Activated CD4-positive, alpha-beta T cell treated with anti-CD3 and anti-CD28 coated beads for 36 hours (primary cell): ENCODE measurements around the gene DISP3. TPM values are rescaled to one million over a fixed set of nuclear protein-coding genes. Genes with fewer than 3 reads are reported as not detected.

Source experiments
- ATAC-seq: fragments of 200-7000 bp; cut with Tn5 transposase; one replicate; pipeline ENCODE4 v1.10.0; 2021; ENCODE audit warnings: mild to moderate bottlenecking, moderate library complexity
- CTCF ChIA-PET: fragments of 350-600 bp; sonication (Branson Sonifier 250); formaldehyde crosslinking; loops from one replicate; lab custom pipeline; 2021; ENCODE audit warnings: antibody characterized with exemption; lab: Charles Lee
- POLR2A ChIA-PET: fragments of 350-600 bp; sonication (Branson Sonifier 250); formaldehyde crosslinking; loops from one replicate; lab custom pipeline; 2021; ENCODE audit warnings: antibody characterized with exemption, inconsistent platforms; lab: Charles Lee
- DNase-seq: peaks from one replicate; pipeline ENCODE4 v3.0.0-alpha.2; 2020
- H3K27ac Mint-ChIP-seq: one replicate; pipeline ENCODE4 v1.8.0; 2021; ENCODE audit warnings: mixed read lengths
- H3K27me3 Mint-ChIP-seq: one replicate; pipeline ENCODE4 v1.8.0; 2021; ENCODE audit warnings: mixed read lengths
- H3K36me3 Mint-ChIP-seq: one replicate; pipeline ENCODE4 v1.8.0; 2021; ENCODE audit warnings: low read depth, mixed read lengths
- H3K4me1 Mint-ChIP-seq: one replicate; pipeline ENCODE4 v1.8.0; 2021; ENCODE audit warnings: mixed read lengths
- H3K4me3 Mint-ChIP-seq: one replicate; pipeline ENCODE4 v1.8.0; 2021; ENCODE audit warnings: mild to moderate bottlenecking, moderate library complexity, mixed read lengths
- H3K9me3 Mint-ChIP-seq: one replicate; pipeline ENCODE4 v1.8.0; 2021; ENCODE audit warnings: low read depth, mixed read lengths
- intact Hi-C, 2 experiments: fragments of 100-400 bp; cut with DNase I in 1 of 2; cut with micrococcal nuclease in 1 of 2; formaldehyde crosslinking; loops; one replicate each; pipeline versions ENCODE4 v1.14.2 to v1.15.1; 2022 to 2024; cut with DNase I, micrococcal nuclease
- total RNA-seq, 2 experiments: library from RNA; stranded (reverse); gene quantifications; one replicate each; pipeline ENCODE4 v1.2.3, GENCODE V29; 2021

Gene DISP3
- total RNA-seq, 2 experiments from 2014 or later: 0.55 to 0.58 TPM

- Mint-ChIP-seq H3K9me3 (peaks cover 23% of the 10 kb centered on the region), H3K27ac (no peak overlapping the region), H3K36me3 (peaks cover 13% of the 10 kb centered on the region), H3K4me1 (no peaks in the 10 kb centered on the region), H3K4me3 (no peak overlapping the region), H3K27me3 (peaks cover 9% of the 10 kb centered on the region)
- ChIA-PET POLR2A (no interaction called here), CTCF (interaction anchor here (0.6 kb wide), 1 partner anchor 25 kb away, joined by 3 read pairs; the partner anchor contains the start of gene DISP3)
- DNase-seq (no peak), ATAC-seq (no peak)
- intact Hi-C loops: no loop called here
Observed at GRCh38 chr1:11504599-11504998, 25.6 kb downstream of the DISP3 start.

GRCh38 chr1:11505591-11506538 is 26.9 kb downstream of the DISP3 start:
- no peak for ATAC-seq
- Mint-ChIP-seq H3K27me3 (peaks cover 3% of the 10 kb centered on the region), H3K4me1 (no peaks in the 10 kb centered on the region), H3K9me3 (peaks cover 23% of the 10 kb centered on the region), H3K4me3 (no peak overlapping the region), H3K27ac (no peak overlapping the region), H3K36me3 (peaks cover 13% of the 10 kb centered on the region)
- ChIA-PET CTCF (no interaction called here), POLR2A (no interaction called here)
- no peak for DNase-seq
- intact Hi-C loops: no loop called here

- H3K27ac Mint-ChIP-seq: no peak overlapping the region
- intact Hi-C loops: no loop called here
- H3K9me3 Mint-ChIP-seq: peaks cover 25% of the 10 kb centered on the region
Observed at GRCh38 chr1:11507309-11507708, 28.4 kb downstream of the DISP3 start.

GRCh38 chr1:11513681-11514080 is 34.7 kb downstream of the DISP3 start:
- no peaks in the 10 kb centered on the region for H3K36me3 Mint-ChIP-seq
- no peak for ATAC-seq
- DNase-seq: no peak
- no peaks in the 10 kb centered on the region for H3K27me3 Mint-ChIP-seq
- H3K27ac Mint-ChIP-seq: no peak overlapping the region
- no peaks in the 10 kb centered on the region for H3K4me1 Mint-ChIP-seq
- intact Hi-C loops: no loop called here
- ChIA-PET POLR2A (no interaction called here), CTCF (no interaction called here)
- H3K4me3 Mint-ChIP-seq: no peak overlapping the region
- peaks cover 9% of the 10 kb centered on the region for H3K9me3 Mint-ChIP-seq

More at GRCh38 chr1:11507309-11507708, 28.4 kb downstream of the DISP3 start:
- Mint-ChIP-seq H3K36me3 (peaks cover 13% of the 10 kb centered on the region), H3K27me3 (no peaks in the 10 kb centered on the region), H3K4me1 (no peaks in the 10 kb centered on the region), H3K4me3 (no peak overlapping the region)
- ChIA-PET CTCF (no interaction called here), POLR2A (no interaction called here)
- DNase-seq: no peak
- no peak for ATAC-seq

- DNase-seq (no peak), ATAC-seq (no peak)
- Mint-ChIP-seq H3K4me3 (no peak overlapping the region), H3K27me3 (no peaks in the 10 kb centered on the region), H3K4me1 (no peaks in the 10 kb centered on the region), H3K27ac (no peak overlapping the region), H3K36me3 (no peaks in the 10 kb centered on the region), H3K9me3 (peaks cover 6% of the 10 kb centered on the region)
- intact Hi-C loops: no loop called here
- POLR2A ChIA-PET: no interaction called here
- CTCF ChIA-PET: no interaction called here
Observed at GRCh38 chr1:11514366-11514765, 35.4 kb downstream of the DISP3 start.

- H3K27ac Mint-ChIP-seq: no peak overlapping the region
- H3K4me3 Mint-ChIP-seq: no peak overlapping the region
- H3K9me3 Mint-ChIP-seq: peaks cover 6% of the 10 kb centered on the region
- H3K27me3 Mint-ChIP-seq: no peaks in the 10 kb centered on the region
- CTCF ChIA-PET: interaction anchor here (1.1 kb wide), 1 partner anchor 195 kb away, joined by 3 read pairs; no protein-coding TSS in a partner anchor
- H3K36me3 Mint-ChIP-seq: no peaks in the 10 kb centered on the region
- ATAC-seq: no peak
- no peak for DNase-seq
- POLR2A ChIA-PET: no interaction called here
- no peaks in the 10 kb centered on the region for H3K4me1 Mint-ChIP-seq
- intact Hi-C loops: no loop called here
Observed at GRCh38 chr1:11515368-11516300, 36.7 kb downstream of the DISP3 start.

GRCh38 chr1:11516961-11517635 is 38.1 kb downstream of the DISP3 start:
- DNase-seq (no peak), ATAC-seq (no peak)
- H3K27me3 Mint-ChIP-seq: no peaks in the 10 kb centered on the region
- POLR2A ChIA-PET: no interaction called here
- no peaks in the 10 kb centered on the region for H3K4me1 Mint-ChIP-seq
- H3K9me3 Mint-ChIP-seq: peaks cover 6% of the 10 kb centered on the region
- H3K27ac Mint-ChIP-seq: no peak overlapping the region
- H3K4me3 Mint-ChIP-seq: no peak overlapping the region
- no peaks in the 10 kb centered on the region for H3K36me3 Mint-ChIP-seq
- CTCF ChIA-PET: interaction anchor here (1.1 kb wide), 1 partner anchor 197 kb away, joined by 3 read pairs; no protein-coding TSS in a partner anchor
- intact Hi-C loops: no loop called here

GRCh38 chr1:11518016-11518701 is 39.2 kb downstream of the DISP3 start:
- DNase-seq (no peak), ATAC-seq (no peak)
- CTCF ChIA-PET: no interaction called here
- no peak overlapping the region for H3K27ac Mint-ChIP-seq
- no peak overlapping the region for H3K4me3 Mint-ChIP-seq
- intact Hi-C loops: no loop called here
- no peaks in the 10 kb centered on the region for H3K36me3 Mint-ChIP-seq
- H3K27me3 Mint-ChIP-seq: no peaks in the 10 kb centered on the region
- H3K9me3 Mint-ChIP-seq: no peaks in the 10 kb centered on the region
- H3K4me1 Mint-ChIP-seq: no peaks in the 10 kb centered on the region
- POLR2A ChIA-PET: no interaction called here

GRCh38 chr1:11518791-11519628 is 40.1 kb downstream of the DISP3 start:
- ChIA-PET CTCF (no interaction called here), POLR2A (no interaction called here)
- Mint-ChIP-seq H3K36me3 (no peaks in the 10 kb centered on the region), H3K9me3 (no peaks in the 10 kb centered on the region), H3K27me3 (no peaks in the 10 kb centered on the region), H3K4me3 (no peak overlapping the region), H3K27ac (no peak overlapping the region), H3K4me1 (no peaks in the 10 kb centered on the region)
- intact Hi-C loops: no loop called here
- no peak for DNase-seq
- ATAC-seq: no peak

- H3K9me3 Mint-ChIP-seq: no peaks in the 10 kb centered on the region
Observed at GRCh38 chr1:11519629-11520031, 40.7 kb downstream of the DISP3 start.

More at GRCh38 chr1:11519629-11520031, 40.7 kb downstream of the DISP3 start:
- H3K27me3 Mint-ChIP-seq: no peaks in the 10 kb centered on the region
- no peaks in the 10 kb centered on the region for H3K36me3 Mint-ChIP-seq
- no peaks in the 10 kb centered on the region for H3K4me1 Mint-ChIP-seq
- H3K27ac Mint-ChIP-seq: no peak overlapping the region
- ATAC-seq (no peak), DNase-seq (no peak)
- POLR2A ChIA-PET: no interaction called here
- no peak overlapping the region for H3K4me3 Mint-ChIP-seq
- intact Hi-C loops: no loop called here
- CTCF ChIA-PET: no interaction called here
